Aorta (tissue), 5 donors: ENCODE measurements around the gene KCNH1. TPM values are rescaled to one million over a fixed set of nuclear protein-coding genes. Genes with fewer than 3 reads are reported as not detected.

Experiments used
- ATAC-seq: fragments of 200-7000 bp; cut with Tn5 transposase; one replicate; pipeline ENCODE4 v1.9.1; 2022; ENCODE audit warnings: moderate library complexity; ENCODE audit not compliant: low FRiP score
- DNase-seq, 2 donors: peaks; one replicate each; pipeline ENCODE4 v3.0.0-alpha.2; 2020
- H3K27ac ChIP-seq, 2 donors: one replicate each; pipeline ENCODE4 v1.5.1; 2013; ENCODE audit warnings: low read length in 2 of 2, mild to moderate bottlenecking in 2 of 2, moderate library complexity in 2 of 2, control low read depth in 1 of 2, inconsistent platforms in 1 of 2, low read depth in 1 of 2
- H3K27me3 ChIP-seq, 2 donors: one replicate each; pipeline ENCODE4 v1.6.1; 2013; ENCODE audit warnings: control low read depth in 1 of 2, low read length in 1 of 2, mild to moderate bottlenecking in 1 of 2, moderate library complexity in 1 of 2; ENCODE audit not compliant: insufficient read depth in 2 of 2, control insufficient read depth in 1 of 2
- H3K36me3 ChIP-seq, 2 donors: one replicate each; pipeline ENCODE4 v1.6.1; 2013; ENCODE audit warnings: control low read depth in 1 of 2, low read length in 1 of 2, mild to moderate bottlenecking in 1 of 2; ENCODE audit not compliant: insufficient read depth in 2 of 2, control insufficient read depth in 1 of 2
- H3K4me1 ChIP-seq, 2 donors: one replicate each; pipeline ENCODE4 v1.6.1; 2013; ENCODE audit warnings: low read length in 2 of 2, control low read depth in 1 of 2, mild to moderate bottlenecking in 1 of 2, moderate library complexity in 1 of 2; ENCODE audit not compliant: insufficient read depth in 2 of 2, control insufficient read depth in 1 of 2
- H3K4me3 ChIP-seq, 2 donors: one replicate each; pipeline ENCODE4 v1.5.1; 2013; ENCODE audit warnings: low read length in 2 of 2, control low read depth in 1 of 2, mild to moderate bottlenecking in 1 of 2
- H3K9me3 ChIP-seq: one replicate; pipeline ENCODE4 v1.6.1; 2013; ENCODE audit warnings: mild to moderate bottlenecking, low read length; ENCODE audit not compliant: control insufficient read depth
- WGBS, 2 donors: extraction: QIAGEN DNeasy Blood & Tissue Kit; methylation state at CpG; one replicate each; pipeline ENCODE4 v1.1.7; 2013; 5-methylcytosine and 5-hydroxymethylcytosine counted together
- intact Hi-C, 2 donors: fragments of 100-400 bp; cut with DNase I; formaldehyde crosslinking; loops; one replicate each; pipeline versions ENCODE4 v1.14.2 to v1.15.0; 2022
- polyA plus RNA-seq, 2 donors: library from polyadenylated mRNA; stranded (reverse); fragments of 200-250 nt; gene quantifications; one replicate each; pipeline ENCODE4 v1.2.3, GENCODE V29; 2013
- total RNA-seq, 2 donors: library from RNA; stranded (reverse); fragmentation: NEBNext Ultra II Directional; extraction: Animal tissue kit (Norgen Biotek cat#: 25700); gene quantifications; one replicate each; pipeline ENCODE4 v1.2.1, GENCODE V29; 2021
- donor health status: healthy with polysubstance abuse.
- donor health status: Bipolar disorder and iron deficiency.
- donor health status: DM: no; HTN: no; CAD: no.
- donor health status: DM: no; HTN: no; CAD: no.
- donor health status: DM: yes; HTN: yes; CAD: no.

Gene KCNH1
- total and polyA plus RNA-seq, 4 donors, result 0.03 to 0.96 (median 0.19) TPM; not detected in 1

- Histone ChIP-seq H3K4me1 (no peaks in the 10 kb centered on the region), H3K27me3 (no peaks in the 10 kb centered on the region), H3K27ac (no peak overlapping the region), H3K4me3 (no peak overlapping the region), H3K36me3 (no peaks in the 10 kb centered on the region), H3K9me3 (peaks cover 2% of the 10 kb centered on the region)
- intact Hi-C loops, result no loop called here
- DNase-seq, result no peak
- WGBS, 2 donors, result 38 to 50% methylated on average over 8 of the region's 8 CpGs
- no peak for ATAC-seq
These were observed 231.8 kb downstream of the KCNH1 start for GRCh38 chr1:210901981-210902770.

DNA sequence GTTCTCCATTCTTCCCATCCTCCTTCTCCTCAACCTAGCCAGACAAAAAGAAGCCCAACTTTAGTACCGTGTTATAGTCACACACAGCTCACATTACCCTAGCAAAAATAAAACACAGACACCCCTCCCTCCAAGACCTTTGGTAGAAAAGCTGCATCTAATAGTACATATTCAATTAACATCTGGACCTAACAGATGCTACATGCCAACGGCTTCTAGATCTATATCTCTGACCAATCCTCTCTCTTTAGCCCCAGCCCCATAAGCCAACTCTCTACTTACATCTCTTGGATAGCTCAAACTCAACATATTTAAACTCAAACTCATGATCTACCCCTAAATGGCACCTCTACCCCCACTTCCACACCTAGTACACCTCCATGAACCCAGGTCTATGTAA, 233.1 kb downstream of the KCNH1 start:
- Histone ChIP-seq H3K9me3 (peaks cover 2% of the 10 kb centered on the region), H3K4me3 (no peak overlapping the region), H3K36me3 (no peaks in the 10 kb centered on the region), H3K27ac (no peak overlapping the region), H3K27me3 (no peaks in the 10 kb centered on the region), H3K4me1 (no peaks in the 10 kb centered on the region)
- WGBS, 2 donors, result 55 to 61% methylated on average over 2 of the region's 2 CpGs
- ATAC-seq (no peak), DNase-seq (no peak)
- intact Hi-C loops, result no loop called here

DNA sequence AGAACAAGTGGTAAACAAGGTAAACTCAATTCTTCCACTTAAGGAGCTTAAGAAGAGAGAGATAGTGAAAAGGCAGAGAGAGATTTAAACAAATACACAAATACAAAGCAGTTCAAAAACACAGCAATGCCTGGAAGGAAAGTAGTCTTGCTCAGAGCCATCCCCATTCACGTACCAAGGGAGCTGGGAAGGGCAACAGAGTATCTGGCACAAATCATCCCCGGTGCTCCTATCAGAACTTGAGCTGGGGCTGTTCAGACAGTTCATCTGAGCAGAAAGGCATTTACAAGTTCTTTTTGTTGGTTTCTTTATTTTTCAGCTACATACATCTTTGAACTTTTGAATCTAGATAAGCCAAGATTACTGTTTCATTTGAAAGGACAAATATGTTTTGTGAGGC, 233.9 kb downstream of the KCNH1 start:
- DNase-seq (no peak), ATAC-seq (no peak)
- H3K27ac ChIP-seq, result no peak overlapping the region
- H3K36me3 ChIP-seq, result no peaks in the 10 kb centered on the region
- intact Hi-C loops, result no loop called here
- H3K4me3 ChIP-seq, result no peak overlapping the region
- 65 to 76% methylated on average over 2 of the region's 2 CpGs for WGBS, 2 donors
- H3K27me3 ChIP-seq, result no peaks in the 10 kb centered on the region
- no peaks in the 10 kb centered on the region for H3K4me1 ChIP-seq
- peaks cover 2% of the 10 kb centered on the region for H3K9me3 ChIP-seq

DNA sequence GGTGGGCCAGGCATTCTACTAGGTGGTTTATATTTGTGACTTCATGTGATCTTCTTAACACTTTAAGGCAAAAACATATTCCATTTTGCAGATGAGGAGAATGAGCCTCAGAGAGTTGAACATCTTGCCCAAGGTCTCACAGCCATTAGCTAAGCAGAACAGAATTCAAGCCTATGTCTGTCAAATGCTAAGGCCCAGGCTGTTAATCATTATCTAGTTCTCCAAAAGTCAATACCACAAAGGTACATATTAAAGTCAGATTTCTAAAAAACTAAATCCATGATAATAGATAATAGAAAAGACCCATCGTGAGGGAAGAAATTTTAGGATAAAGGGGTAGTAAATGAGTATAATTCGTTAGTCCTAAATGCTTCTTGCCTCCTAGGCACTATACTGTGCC, 234.3 kb downstream of the KCNH1 start:
- Histone ChIP-seq H3K9me3 (no peaks in the 10 kb centered on the region), H3K36me3 (no peaks in the 10 kb centered on the region), H3K4me3 (no peak overlapping the region), H3K4me1 (no peaks in the 10 kb centered on the region), H3K27ac (no peak overlapping the region), H3K27me3 (no peaks in the 10 kb centered on the region)
- DNase-seq, result no peak
- WGBS, 2 donors, result 68 to 72% methylated on average over 2 of the region's 2 CpGs
- ATAC-seq, result no peak
- intact Hi-C loops, result loop anchor here in 1 of 2 donors (10.0 kb wide), 1 partner anchor 75 kb away; no protein-coding TSS in a partner anchor

DNA sequence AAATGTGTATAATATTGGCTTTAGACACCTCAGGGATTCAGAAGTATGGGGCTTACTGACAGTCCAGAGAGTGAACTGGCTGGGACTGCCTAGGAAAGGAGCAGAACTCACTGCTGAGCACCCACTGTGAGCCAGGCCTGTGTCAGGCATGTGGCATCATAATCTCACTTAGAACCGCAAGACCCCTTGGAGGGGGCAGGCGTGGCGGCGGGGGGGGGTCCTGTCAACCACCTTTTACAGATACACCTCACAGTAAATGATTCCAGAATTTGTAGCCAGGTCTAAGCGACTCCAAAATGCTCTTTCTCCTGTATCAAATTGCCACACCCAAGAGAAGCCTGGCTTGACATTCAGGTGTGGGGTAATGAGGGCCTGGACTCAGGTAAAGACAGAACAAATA, 235.5 kb downstream of the KCNH1 start:
- ATAC-seq, result no peak
- H3K4me3 ChIP-seq, result no peak overlapping the region
- 72 to 88% methylated on average over 5 of the region's 5 CpGs for WGBS, 2 donors
- intact Hi-C loops, result loop anchor here in 1 of 2 donors (10.0 kb wide), 1 partner anchor 76 kb away; no protein-coding TSS in a partner anchor
- H3K27me3 ChIP-seq, result no peaks in the 10 kb centered on the region
- no peak for DNase-seq
- no peaks in the 10 kb centered on the region for H3K4me1 ChIP-seq
- no peak overlapping the region for H3K27ac ChIP-seq
- no peaks in the 10 kb centered on the region for H3K9me3 ChIP-seq
- no peaks in the 10 kb centered on the region for H3K36me3 ChIP-seq

DNA sequence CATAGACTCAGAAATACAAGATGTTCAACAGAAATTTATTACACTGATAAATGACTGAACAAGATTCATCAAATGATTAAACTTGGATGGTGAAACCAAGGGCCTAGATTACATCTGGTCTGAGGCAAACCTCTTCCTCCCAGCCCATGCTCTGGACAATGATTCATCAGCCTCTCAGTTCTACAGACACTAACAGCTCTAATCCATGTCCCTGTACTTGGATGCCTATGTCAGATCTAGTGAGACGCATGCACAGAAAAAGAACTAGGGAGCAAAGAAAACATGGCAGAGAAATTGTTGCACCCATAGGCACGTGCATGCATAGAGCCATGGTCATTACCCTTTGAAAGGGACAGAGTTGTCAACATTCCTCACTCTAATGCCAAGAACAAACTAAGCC, 250.1 kb downstream of the KCNH1 start:
- 66 to 70% methylated on average over 2 of the region's 2 CpGs for WGBS, 2 donors

GRCh38 chr1:210882414-210883221, 251.3 kb downstream of the KCNH1 start:
- H3K4me1 ChIP-seq, result no peaks in the 10 kb centered on the region
- 64 to 66% methylated on average over 8 of the region's 8 CpGs for WGBS, 2 donors
- intact Hi-C loops, result no loop called here
- peaks cover 3% of the 10 kb centered on the region for H3K9me3 ChIP-seq
- ATAC-seq (no peak), DNase-seq (no peak)
- H3K27ac ChIP-seq, result no peak overlapping the region
- no peaks in the 10 kb centered on the region for H3K27me3 ChIP-seq
- no peaks in the 10 kb centered on the region for H3K36me3 ChIP-seq
- no peak overlapping the region for H3K4me3 ChIP-seq

More for the DNA sequence above, 250.1 kb downstream of the KCNH1 start:
- Histone ChIP-seq H3K27ac (no peak overlapping the region), H3K27me3 (no peaks in the 10 kb centered on the region), H3K36me3 (no peaks in the 10 kb centered on the region), H3K4me3 (no peak overlapping the region), H3K9me3 (peaks cover 3% of the 10 kb centered on the region), H3K4me1 (no peaks in the 10 kb centered on the region)
- intact Hi-C loops, result no loop called here
- no peak for ATAC-seq
- no peak for DNase-seq

DNA sequence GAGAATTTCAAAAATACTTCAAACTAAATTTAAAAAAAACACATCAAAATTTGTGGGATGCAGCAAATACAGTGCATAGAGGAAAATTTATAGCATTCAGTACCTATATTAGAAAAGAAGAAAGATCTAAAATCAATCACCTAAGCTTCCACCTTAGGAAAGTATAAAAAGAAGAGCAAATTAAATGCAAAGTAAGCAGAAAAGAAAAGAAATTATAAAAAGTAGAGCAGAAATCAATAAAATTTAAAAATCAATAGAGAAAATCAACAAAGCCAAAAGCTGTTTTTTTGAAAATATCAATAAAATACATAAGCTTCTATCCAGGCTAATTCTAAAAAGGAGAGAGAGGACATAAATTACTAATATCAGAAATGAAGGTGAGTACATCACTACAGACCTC, 255.4 kb downstream of the KCNH1 start:
- H3K4me3 ChIP-seq, result no peak overlapping the region
- H3K27ac ChIP-seq, result no peak overlapping the region
- H3K36me3 ChIP-seq, result no peaks in the 10 kb centered on the region
- H3K9me3 ChIP-seq, result peaks cover 4% of the 10 kb centered on the region
- DNase-seq, result no peak
- intact Hi-C loops, result no loop called here
- H3K4me1 ChIP-seq, result no peaks in the 10 kb centered on the region
- no peak for ATAC-seq
- H3K27me3 ChIP-seq, result no peaks in the 10 kb centered on the region

DNA sequence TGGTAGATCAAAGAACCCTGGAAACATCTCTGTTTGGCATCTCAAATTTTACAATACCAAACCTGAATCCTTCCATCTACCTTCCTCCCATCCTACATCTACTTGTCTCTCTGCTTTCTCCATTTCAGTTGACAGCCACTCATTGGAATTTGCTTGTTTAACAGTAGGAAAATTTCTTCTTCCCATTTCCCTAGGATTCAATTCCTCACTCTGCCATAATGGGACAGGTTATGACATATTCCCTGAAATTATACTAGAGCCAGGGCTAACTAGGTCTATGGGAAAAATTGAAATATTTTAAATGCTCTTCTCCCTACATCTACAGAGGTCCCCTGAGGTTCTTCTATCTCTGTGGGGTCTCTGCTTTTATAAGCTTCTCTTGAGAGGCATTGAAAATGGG, 257.7 kb downstream of the KCNH1 start:
- intact Hi-C loops, result no loop called here
- DNase-seq, result no peak
- no peak overlapping the region for H3K4me3 ChIP-seq
- no peak for ATAC-seq
- H3K27me3 ChIP-seq, result no peaks in the 10 kb centered on the region
- no peaks in the 10 kb centered on the region for H3K4me1 ChIP-seq
- peaks cover 2% of the 10 kb centered on the region for H3K9me3 ChIP-seq
- no peaks in the 10 kb centered on the region for H3K36me3 ChIP-seq
- H3K27ac ChIP-seq, result no peak overlapping the region
